ENCODE results near the gene CAPN15. TPM values are rescaled to one million over a fixed set of nuclear protein-coding genes. Genes with fewer than 3 reads are reported as not detected.
A peak's percentile ranks its signal among the peaks of the same experiment; 100 is the strongest.

Gene CAPN15
- total RNA-seq, 1 experiment from 2014 or later = 60.0 TPM

DNA sequence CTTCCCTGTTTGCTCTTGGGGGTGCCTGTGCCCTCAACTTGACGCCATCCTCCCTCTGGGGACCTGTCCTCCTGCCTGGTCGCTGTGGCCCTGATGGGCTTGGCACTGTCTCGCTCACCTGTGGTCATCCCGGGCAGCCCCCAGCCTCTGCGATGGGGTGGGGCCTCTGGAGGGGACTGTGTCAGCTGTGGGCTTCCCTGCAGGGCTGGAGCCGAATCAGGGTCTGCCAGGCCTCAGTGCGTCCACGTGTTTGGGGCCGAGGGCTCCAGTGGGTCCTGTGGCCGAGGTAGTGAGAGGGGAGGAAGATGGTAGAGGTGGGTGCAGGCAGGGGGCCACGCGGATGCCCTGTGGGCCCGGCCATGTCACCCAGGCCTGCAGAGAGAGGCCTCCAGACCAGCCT is 50.3 kb downstream of the CAPN15 start:
- DNase-seq (ENCODE audit: low spot score) = no peak

GRCh38 chr16:578232-578869 is 50.8 kb downstream of the CAPN15 start:
- DNase-seq (ENCODE audit: low spot score) = no peak

DNA sequence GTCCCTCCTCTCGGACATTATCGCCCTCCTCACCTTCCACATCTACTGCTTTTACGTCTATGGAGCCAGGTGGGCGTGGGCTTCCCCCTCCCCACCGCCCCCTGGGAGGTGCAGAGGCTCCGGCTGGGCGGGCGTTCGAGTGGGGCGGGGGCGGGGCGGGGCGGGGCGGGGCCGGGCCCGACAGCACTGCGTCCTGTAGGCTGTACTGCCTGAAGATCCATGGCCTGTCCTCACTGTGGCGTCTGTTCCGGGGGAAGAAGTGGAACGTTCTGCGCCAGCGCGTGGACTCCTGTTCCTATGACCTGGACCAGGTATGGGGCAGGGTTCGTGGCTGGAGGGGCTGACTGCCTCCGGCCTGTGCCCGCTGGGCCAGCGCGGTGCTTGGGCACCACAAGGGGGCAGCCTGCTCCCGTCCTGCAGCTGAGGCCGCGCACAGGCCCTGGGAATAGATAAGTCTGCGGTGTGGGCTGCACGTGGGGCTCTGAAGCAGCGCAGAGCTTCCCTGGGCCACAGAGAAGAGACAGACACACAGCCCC is 51.4 kb downstream of the CAPN15 start:
- no peak for DNase-seq (ENCODE audit: low spot score)

GRCh38 chr16:580141-580945 is 52.8 kb downstream of the CAPN15 start:
- DNase-seq (ENCODE audit: low spot score) = no peak

- DNase-seq (ENCODE audit: low spot score) = no peak
Observed at GRCh38 chr16:580946-581498, 53.5 kb downstream of the CAPN15 start.

GRCh38 chr16:582218-582613 is 54.7 kb downstream of the CAPN15 start:
- DNase-seq (ENCODE audit: low spot score) = no peak

DNA sequence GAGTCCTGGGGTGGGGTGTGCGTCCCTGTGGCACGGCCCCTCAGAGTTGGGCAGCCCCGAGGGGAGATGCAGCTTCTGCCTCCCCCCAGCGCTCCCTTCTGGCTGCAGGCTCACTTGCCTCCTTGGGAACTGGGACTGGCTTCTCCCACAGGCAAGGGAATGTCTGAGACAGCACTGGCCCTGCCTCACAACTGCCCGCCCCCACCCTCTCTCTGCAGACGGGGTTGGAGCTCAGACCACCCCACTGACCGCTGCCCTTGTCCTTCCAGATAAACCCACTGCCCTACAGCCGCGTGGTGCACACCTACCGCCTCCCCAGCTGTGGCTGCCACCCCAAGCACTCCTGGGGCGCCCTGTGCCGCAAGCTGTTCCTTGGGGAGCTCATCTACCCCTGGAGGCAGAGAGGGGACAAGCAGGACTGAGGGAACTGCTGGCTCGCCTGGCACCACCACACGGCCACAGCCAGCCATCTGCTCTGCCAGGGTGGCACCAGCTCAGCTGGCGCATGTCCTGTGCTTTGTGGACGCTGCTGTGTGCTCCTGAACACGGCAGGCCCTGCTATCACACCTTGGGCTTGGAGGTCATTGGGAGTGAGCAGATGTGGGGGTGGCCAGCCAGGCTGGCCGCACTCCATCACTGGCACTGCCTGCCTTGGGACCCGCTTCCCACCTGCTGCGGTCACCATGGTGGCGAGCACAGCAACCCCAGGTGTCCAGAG is 55.3 kb downstream of the CAPN15 start:
- DNase-seq (ENCODE audit: low spot score) = no peak

GRCh38 chr16:583470-583814 is 55.9 kb downstream of the CAPN15 start:
- no peak for DNase-seq (ENCODE audit: low spot score)

DNA sequence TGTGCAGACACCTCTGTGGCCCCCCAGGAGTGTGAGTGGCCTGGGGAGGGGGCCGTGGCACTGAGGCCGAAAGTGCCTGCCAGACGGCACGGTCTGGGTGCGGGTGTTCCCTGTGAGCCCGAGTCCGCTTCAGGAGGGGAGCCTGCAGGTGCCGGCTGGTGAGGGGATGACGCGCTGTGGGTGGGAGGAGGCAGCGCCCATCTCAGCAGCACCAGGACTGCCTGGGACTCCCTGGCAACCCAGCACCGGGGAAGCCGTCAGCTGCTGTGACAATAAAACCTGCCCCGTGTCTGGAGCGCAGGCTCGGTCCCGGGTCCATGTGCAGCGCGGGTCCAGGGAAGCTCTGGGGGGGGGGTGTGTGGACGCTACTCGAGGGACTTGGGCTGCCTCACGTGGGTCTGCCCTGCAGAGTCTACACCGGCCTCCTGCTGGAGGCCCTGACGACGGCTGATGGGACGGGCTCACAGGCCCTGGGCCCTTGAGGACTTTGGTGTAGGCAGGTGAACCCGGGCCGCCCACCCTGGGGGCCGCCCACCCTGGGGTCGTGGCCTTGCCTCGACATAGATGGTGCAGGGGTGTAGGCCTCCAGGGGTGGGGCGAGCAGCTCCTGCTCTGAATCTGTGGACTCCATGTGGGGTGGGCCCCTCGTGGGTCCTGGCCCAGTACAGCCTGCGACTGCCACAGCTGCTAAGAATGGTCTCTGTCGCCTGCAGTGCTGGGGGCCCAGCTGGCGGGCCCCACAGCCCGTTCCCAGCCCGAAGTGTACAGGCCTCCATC is 56.5 kb downstream of the CAPN15 start:
- no peak for DNase-seq (ENCODE audit: low spot score)

- DNase-seq (ENCODE audit: low spot score) = no peak
Observed at GRCh38 chr16:585351-585750, 57.8 kb downstream of the CAPN15 start.

DNA sequence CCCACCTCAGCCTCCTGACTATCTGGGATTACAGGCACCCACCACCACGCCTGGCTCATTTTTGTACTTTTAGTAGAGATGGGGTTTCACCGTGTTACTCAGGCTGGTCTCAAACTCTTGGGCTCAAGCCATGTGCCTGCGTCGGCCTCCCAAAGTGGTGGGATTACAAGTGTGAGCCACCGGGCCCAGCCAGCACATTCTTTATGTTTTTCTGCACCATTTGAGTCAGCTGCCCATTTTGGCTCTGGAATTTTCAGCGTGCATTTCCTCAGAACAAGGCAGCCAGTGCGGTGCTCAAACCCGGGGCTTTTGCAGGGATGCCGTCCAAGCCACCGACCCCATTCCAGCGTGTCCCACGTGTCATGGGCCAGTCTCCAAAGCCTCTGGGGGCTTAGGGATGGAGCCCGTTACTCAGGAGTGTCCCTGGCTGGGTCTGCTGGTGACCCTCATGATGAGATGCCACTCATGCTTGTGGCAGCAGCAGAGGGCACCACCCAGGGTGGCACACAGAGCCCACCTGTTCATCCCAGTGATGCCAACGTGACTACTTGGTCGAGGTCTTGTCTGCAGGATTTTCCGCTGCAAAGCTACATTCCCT is 58.6 kb downstream of the CAPN15 start:
- DNase-seq (ENCODE audit: low spot score) = no peak

- no peak for DNase-seq (ENCODE audit: low spot score)
Observed at GRCh38 chr16:586645-587590, 59.4 kb downstream of the CAPN15 start.

DNA sequence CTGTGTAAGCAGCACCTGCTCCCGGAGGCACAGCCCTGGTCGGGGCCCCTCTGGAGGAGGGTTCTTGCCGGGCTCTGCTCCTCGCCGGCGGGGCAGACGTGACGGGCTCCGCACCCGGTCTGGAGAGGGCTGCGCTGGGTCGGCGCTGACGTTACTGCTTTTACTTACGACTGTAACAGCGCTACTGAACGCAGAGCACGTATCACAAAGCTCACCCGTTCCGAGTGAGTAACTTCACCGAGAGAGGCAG is 61.1 kb downstream of the CAPN15 start:
- peak; percentile 62 for DNase-seq (ENCODE audit: low spot score)

GRCh38 chr16:588889-589657 is 61.6 kb downstream of the CAPN15 start:
- DNase-seq (ENCODE audit: low spot score) = peak; percentile 90

GRCh38 chr16:589658-590187 is 62.2 kb downstream of the CAPN15 start, which contains the start of gene RAB40C:
Gene RAB40C (plus strand): TSS chr16:590066. CDS start chr16:590292, 226 bp downstream.
- peak; percentile 95 for DNase-seq (ENCODE audit: low spot score)

DNA sequence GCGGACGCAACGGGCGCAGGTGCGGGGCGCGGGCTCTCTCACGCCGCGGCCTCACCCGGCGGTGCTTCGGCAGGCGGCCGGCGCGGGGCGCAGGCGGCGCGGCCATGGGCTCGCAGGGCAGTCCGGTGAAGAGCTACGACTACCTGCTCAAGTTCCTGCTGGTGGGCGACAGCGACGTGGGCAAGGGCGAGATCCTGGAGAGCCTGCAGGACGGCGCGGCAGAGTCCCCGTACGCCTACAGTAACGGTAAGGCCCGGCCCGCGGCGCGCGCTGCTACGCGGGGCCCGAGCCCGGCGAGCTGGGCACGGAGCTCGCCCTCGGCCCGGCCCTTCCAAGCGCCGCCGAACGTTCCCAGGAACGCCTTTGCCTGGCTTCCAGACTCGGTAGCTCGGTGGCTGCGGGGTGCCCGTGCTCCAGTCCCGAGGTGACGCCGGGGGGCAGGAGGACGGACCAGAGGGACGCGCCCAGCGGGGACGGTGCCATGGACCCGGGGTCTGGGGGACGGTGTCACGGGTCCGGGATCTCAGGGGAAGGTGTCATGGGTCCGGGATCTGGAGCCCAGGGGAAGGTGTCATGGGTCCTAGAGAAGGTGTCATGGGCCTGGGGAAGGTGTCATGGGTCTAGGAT is 62.8 kb downstream of the CAPN15 start:
- no peak for DNase-seq (ENCODE audit: low spot score)

- DNase-seq (ENCODE audit: low spot score) = no peak
Observed at GRCh38 chr16:590815-591200, 63.3 kb downstream of the CAPN15 start.

- DNase-seq (ENCODE audit: low spot score) = no peak
Observed at GRCh38 chr16:591231-591630, 63.7 kb downstream of the CAPN15 start.

Data from A172 (cell line).